ENCODE results near the gene TRIM75.

DNA sequence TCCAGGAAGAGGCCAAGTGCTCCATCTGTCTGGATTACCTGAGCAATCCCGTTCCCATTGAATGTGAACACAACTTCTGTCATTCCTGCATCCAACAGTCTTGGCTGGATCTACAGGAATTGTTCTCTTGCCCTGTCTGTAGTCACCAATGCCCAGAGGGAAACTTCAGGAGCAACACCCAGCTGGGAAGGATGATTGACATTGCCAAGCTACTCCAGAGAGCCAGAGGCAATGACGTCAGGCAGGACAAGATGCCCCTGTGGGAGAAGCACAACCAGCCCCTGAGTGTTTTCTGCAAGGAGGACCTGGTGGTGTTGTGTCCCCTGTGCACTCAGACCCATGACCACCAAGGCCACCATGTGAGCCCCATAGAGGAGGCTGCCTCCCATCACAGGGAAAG, 43.2 kb upstream of the TRIM75 start:
- TF ChIP-seq, protein P1, sequence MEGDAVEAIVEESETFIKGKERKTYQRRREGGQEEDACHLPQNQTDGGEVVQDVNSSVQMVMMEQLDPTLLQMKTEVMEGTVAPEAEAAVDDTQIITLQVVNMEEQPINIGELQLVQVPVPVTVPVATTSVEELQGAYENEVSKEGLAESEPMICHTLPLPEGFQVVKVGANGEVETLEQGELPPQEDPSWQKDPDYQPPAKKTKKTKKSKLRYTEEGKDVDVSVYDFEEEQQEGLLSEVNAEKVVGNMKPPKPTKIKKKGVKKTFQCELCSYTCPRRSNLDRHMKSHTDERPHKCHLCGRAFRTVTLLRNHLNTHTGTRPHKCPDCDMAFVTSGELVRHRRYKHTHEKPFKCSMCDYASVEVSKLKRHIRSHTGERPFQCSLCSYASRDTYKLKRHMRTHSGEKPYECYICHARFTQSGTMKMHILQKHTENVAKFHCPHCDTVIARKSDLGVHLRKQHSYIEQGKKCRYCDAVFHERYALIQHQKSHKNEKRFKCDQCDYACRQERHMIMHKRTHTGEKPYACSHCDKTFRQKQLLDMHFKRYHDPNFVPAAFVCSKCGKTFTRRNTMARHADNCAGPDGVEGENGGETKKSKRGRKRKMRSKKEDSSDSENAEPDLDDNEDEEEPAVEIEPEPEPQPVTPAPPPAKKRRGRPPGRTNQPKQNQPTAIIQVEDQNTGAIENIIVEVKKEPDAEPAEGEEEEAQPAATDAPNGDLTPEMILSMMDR (IDR thresholded peaks at IDR 0.05): no peak
- TF ChIP-seq POLR2A (IDR thresholded peaks at IDR 0.05) (no peak), POLR2AphosphoS5 (IDR thresholded peaks at IDR 0.05) (no peak), EP300 (IDR thresholded peaks at IDR 0.05) (no peak)

Data from suprapubic skin (tissue), 4 donors.